GM19452 (cell line): Measurements from ENCODE around the gene GPC6.

Experiments used
- ATAC-seq: cut with Tn5 transposase; IDR thresholded peaks from one replicate; pipeline ENCODE4 v1.9.1; 2021; ENCODE audit not compliant: unreplicated experiment

GPC6 gene

DNA sequence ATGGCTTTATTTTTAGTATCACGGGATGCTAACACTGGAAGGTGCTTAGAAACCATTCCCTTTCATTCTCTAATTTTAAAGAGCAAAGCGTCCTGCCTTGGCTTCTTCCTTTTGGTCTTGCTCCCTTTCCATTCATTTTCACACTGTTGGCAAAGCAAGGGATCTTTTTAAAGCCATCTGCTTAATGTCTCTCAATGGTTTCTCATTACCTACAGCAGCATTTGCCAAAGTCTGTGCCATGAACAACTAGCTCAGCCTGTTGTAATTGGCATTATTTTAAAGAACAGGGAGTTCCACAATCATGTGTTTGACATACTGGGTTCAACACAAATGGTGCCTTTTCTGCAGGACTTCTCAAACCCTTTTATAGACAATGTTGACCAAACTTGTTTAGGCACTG lies 444.3 kb downstream of the GPC6 start:
- no peak for ATAC-seq

DNA sequence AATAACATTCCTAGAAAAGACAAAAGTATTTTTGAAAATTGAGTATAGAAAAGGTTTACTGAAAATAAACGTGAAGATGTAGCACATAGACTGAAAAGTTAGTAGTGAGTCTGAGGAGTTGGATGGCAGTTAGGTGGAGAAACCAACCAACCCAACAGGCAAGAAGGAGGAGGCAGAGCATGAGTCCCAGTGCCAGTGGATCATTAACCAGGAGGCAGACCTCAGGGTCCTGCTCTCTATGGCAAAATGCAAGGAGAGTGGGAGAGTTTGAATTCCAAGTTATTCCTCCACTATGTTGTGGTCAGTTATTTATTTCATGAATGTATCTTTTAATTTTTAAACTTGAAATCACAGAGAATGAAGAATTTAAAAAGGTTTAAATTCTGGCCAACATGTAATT lies 446.4 kb downstream of the GPC6 start:
- ATAC-seq = no peak

DNA sequence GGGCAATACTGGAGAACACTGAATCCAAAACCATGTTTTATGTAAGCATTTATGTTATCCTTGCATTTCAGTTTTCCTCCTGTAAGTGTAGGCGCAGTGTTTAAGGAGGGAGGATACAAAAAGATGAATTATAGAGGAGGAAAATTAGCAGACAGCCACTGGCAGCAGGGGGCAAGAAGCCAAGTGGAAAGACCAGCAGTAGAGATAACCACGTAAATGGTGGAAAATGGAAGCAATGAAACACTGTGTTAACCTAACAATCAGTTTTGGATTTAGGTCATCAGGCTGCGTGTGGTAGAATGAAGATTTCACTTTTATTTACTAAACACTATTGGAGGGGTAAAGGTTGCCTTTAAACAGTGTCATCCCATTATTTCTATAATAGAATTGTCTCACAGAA lies 447.3 kb downstream of the GPC6 start:
- no peak for ATAC-seq

DNA sequence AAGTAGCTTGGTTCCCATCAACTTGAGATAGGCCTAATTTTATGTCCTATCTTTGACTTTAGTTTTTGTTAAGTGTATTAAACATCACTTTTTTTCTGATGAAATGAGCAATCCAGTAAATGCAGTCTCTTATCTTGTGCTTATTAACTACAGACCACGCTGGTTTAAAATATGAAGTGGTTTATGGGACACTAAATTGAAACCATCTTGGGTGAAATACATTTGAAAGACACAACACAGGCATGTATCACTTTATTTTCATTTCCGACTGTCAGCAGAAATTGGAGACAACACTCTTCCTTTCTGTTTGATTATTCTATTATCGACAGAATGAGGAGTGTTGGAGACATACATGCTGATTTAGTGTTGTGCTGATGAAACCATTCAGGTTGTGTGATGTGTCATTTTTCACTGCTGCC lies 447.7 kb downstream of the GPC6 start:
- ATAC-seq = no peak

DNA sequence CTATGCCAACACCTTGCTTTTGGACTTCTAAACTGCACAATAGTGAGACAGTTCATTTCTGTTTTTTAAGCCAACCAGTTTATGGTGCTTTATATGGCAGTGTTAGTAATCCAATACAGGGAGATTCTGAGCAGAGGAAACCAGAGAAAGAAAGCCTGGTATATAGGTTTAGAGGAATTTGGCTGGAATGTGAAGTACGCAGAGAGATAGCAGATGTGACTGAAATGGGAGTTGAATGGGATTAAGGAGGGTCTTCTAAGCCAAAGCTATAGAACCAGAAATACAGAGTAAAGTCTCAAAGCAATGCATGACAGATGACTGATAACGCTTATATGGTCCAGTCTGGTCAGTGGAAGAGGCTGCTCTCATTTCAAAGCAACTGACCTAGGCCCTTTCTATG lies 453.7 kb downstream of the GPC6 start:
- ATAC-seq = no peak

DNA sequence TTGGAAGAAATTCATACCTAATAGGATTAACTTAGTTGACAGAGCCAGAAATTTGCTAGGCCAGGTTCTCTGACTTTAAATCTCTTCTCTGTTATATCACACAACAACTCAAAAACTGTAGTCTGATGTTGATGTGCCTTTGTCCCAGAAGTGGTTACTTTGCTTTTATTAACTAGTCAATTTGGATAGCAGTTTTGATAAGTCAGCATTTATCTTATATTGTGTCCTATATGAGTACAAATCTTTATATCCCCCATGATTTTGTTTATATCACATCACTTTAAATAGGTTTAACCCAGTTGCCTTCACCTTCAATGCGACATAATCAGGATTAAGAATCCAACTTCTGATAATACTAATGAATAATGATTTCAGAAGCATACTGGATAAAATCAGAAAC lies 459.3 kb downstream of the GPC6 start:
- no peak for ATAC-seq

DNA sequence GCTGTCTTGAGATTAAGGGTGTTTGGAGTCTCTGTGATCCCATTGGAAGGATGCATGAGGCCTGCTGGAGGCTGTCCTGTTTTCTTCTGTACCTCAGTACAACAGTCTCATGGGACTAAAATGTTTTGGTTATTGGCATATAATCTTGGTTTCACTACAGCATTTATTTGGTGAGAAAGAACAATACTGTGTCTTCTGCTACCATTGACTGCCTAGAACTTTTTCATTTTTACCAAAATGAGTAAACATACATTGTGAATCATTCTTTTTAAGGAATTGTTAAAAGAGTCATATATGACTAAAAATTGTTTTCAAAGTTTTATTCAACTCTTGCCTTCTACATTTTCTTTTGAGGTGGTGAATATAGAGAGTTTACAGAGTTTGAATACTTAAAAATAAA lies 459.8 kb downstream of the GPC6 start:
- ATAC-seq = no peak

DNA sequence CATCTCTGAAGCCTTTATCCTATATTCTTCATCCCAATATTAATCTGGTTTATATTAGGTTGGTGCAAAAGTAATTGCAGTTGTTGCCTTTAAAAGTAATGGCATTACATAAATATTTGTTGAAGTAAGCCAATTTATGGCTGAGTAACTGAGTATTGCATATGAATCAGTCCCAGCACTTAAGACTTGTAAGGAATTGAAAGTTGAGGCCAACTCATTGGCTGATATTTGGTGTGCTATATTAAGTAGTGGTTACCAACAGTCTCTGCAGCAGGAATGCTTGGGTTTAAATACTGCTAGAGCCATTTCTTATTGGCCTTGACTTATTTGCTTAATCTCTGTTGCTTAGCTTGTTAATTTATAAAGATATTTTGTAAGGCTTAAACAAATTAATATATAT lies 460.7 kb downstream of the GPC6 start:
- ATAC-seq = no peak

DNA sequence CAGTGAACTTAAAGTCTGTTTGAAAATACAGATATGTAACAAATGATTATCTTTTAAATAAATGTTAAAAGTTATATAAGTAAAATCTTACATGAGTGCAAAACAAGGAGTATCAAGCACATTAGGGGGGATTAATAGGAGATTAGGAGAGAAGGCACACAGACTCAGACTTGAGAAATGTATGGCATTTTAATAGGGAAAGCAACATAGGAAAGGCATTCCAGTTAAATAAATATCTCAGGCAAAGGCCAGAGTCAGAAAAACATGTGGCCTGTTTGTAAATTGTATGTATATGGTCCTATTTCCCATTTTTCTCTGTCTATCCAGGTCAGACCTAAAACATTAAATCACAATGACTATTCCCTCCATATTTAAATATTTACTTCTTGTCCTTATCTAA lies 462.7 kb downstream of the GPC6 start:
- ATAC-seq = no peak

DNA sequence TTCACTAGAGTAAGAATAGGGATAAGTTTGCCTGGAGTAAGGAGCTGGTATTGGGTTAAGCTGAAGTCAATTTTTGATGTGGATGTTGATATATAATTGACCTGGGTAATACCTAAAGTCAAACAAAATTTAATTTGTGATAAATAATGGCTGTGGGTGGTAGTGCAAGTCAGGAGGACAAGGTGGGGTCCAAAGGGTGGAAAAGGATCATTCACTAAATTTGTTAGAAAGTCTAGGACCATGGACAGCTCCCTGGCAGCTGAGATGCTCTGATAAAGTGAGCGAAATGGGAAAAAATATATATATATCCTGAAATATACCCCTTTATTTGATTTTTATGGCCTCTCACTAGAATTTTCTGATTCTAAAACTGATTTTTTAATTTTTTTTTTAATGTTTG lies 463.5 kb downstream of the GPC6 start:
- ATAC-seq = no peak

DNA sequence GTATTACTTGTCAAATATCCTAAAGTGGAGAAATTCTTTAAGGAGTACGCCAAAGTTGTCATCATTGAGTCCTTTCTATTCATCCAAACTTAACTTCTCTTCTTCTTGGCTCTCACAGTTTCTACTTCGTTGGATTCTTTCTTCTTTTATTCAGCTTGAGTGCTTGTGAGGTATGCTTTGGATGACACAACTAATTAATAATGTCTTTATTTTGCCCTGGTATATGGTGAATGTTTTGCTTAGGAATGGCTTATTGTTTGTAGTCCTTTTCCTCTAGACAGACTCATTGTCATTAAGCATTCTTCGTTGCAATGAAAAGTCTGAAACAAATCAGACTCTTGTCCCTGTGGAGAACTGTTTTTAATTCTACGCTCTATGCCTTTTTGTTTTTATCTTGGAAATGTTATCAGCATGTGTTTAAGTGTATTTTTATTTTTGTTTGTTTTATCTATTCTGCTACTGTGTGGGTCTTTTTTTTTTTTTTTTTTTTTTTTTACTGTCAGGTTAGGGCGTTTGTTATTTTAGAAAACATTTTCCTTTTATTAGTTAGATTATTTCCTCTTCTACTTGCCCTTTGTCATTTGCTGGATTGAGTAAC lies 471.5 kb downstream of the GPC6 start:
- no peak for ATAC-seq

DNA sequence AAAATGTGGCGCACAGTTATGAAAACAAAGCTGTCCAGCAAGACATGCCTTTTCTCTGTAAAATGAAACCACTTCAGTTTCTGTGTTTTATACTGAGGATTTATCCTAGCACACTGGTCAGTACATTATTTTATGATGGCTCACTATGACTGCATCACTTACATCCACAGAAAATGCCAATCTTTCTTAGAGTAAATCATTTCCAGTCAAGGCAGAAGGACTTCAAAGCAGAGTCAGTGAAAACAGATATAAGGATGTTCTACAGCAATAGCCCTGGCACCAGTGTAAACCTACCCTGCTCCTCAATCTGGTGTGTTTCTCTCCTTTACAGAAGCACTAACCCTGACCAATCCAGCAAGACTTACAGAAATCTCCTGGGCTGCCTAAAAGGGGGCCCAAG lies 473.5 kb downstream of the GPC6 start:
- ATAC-seq = no peak

DNA sequence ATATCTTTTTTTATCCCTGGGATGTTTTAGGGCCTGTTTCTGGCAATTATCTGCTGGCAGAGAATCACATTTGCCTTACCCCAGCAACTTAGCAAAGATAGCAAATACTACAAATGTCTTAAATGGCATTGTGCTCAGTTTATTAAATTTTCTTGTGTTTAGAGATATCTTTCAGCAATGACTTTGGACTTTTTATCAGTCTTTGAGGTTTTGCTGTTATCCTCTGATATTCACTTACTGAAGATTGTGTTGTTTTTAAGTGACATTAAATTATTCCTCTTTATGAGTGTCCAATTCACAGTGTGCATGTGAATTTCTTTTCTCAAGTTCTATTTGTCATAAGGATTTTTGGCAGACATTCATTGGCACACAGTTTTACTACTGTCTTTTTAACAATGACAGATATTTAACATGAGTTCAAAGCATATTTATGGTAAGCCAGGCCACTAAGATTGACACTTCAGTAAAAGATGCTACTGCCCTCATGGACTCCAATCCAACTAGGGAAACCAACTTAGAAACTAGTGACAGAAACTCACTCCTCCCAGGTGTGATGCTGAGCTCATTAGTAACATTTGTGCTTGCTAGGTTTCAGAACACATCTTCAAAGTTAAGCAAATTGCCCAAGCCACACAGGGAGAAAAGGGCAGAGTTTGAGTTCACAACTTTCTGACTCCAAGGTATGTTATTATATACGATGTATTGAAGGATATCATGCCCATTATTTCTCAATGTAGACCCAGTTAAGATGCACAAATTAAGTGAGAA lies 481.9 kb downstream of the GPC6 start:
- ATAC-seq = no peak

DNA sequence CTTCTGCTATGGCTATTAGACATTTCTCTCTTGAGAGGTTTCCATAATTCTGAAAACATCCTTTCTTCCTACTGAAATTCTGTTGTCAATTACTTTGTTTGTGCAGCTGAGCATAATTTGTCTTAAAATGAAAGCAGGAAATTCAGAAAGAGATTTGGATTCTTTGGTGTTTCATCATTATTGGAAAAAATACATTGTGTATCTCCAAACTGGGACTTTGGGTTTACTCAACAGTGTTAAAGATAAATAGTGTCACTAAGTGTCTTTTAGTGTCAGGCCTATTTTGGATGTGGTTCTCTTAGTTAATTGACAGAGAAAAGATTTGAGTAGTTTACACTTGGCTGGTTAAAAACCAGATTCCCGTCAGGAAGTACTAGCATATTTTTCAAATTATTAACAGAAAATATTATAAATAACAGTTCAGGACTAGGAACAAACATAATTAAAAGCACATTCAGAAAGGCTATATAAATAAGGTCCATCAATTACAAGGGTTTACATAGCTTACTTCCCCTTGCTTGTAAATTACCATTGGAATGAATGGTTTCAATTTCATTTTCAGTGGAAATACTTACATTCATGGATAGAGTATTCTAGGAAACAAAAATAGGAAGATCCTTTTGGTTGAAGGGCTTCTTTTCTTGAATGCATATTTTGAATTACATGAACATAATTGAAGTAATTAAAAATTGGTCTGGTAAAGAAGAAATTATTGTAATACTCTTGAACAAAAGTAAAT lies 483.1 kb downstream of the GPC6 start:
- ATAC-seq = no peak

DNA sequence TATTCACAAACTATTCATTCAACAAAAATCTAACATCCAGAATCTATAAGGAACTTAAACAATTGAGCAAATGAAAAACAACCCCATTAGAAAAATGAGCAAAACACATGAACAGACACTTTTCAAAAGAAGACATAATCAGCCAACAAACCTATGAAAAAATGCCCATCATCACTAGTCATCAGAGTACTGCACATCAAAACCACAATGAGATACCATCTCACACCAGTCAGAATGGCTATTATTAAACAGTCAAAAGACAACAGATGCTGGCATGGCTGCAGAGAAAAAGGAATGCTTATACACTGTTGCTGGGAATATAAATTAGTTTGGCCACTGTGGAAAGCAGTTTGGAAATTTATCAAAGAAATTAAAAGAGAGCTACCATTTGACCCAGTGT lies 487.6 kb downstream of the GPC6 start:
- no peak for ATAC-seq

DNA sequence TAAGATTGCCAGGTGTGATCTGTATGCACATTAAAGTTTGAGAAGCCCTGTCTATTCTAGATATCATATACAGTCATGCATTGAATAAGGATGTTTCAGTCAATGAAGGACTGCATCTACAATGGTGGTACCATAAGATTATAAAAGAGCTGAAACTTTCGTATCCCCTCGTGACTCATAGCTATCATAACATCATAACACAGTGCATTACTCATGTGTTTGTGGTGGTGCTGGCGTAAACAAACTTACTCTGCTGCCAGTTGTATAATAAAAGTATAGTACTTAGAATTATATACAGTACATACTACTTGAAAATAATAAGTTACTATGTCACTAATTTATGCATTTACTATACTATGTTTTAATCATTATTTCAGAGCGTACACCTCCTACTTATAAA lies 489.3 kb downstream of the GPC6 start:
- no peak for ATAC-seq

DNA sequence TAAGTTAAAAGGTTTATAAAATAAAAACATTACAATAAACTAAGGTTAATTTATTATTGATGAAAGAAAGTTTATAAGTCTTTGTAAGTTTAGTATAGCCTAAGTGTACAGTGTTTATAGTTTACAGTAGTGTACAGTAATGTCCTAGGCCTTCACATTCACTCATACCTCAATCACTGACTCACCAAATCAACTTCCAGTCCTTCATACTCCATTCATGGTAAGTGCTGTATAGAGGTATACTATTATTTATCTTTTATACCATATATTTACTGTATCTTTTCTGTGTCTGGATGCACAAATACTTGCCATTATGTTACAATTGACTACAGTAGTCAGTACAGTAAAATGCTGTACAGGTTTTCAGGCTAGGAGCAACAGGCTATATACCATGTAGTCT lies 490.0 kb downstream of the GPC6 start:
- ATAC-seq = no peak

DNA sequence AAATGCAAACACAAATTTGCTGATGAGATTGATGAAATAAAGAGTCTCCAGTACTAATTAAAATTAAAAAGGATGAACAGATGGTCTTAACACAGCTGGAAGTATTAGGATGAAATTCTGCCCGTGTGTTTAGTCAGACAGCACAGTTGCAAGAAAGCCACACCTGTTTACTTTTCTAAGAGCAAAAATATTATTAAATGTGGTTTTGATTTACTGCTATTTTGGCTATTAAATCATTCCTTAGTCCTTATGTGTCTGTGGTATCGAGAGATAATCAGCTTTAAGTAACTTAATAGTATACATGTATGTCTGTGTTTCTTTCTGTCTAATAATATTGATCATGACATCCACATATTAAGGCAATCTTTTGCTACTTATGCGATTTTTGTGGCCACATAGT lies 494.9 kb downstream of the GPC6 start:
- ATAC-seq = no peak

DNA sequence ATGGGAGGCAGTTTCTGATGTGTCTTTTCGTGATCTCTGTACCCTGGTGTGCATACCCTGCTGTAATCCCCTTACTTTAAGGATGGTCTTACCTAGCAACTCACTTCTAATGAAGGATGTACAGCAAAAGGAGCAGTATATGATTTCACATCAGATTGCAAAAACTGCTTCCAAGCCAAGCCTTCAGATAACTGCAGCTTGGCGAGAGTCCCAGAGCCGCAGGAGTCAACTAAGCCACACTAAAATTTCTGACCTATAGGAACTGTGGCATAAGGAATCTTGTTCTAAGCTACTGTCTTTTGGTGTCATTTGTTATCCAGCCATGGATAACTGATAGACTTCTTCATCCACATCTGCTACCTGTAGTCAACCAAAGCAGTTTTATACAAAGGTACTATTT lies 496.7 kb downstream of the GPC6 start:
- no peak for ATAC-seq

DNA sequence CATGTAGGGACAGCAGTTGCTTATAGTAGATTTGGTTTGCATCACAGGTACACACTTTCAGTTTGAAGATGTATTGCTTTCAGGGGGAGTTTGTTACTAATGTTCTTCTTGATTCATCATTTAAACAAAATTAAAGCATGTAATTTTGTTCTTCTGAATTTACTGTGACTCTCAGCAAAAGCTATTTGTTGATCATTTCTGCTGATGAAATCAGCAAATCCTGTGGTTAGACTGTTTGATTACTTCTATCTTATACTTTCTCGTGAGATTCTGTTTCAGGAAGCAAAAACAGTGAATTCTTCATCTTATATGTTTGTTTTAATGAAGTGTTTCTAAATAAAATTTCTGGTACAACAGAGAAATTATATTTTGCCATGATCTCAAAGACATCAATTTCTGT lies 497.6 kb downstream of the GPC6 start:
- ATAC-seq = no peak

DNA sequence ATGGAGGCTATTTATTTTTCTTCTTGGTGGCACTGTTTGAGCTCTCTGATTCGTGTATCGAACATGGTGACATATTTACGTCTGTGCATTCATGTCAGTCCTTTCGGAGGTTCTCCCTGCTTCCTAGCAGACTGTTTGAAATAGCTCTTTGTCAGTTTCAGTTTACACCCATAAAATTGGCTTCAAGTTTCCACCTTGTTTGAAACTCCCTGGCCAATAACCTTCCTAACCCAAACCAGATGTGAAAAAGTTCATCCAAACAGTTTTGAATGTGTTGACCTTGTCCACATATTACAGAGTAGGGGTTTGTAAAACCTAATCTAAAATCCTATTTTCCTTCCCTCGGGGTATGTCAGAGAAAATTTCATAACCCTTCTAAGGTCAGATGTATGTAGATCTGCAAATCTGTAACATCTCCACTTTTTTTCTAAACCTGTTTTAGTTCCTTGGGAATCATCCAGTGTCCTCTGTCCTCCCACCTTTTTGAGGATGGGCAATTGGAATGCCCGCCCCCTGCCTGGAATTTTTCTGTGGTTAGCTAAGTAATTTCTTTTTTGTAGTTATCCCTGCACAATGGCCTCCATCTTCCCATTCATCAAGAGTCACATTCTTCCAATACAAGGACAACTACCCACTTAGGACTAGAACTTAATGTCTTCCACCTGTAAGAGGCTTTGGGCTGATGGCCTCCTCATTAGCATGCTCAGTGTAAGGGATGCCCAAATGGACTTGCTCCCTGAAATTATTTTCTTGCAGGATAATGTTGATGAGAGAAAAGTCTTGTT lies 499.8 kb downstream of the GPC6 start:
- no peak for ATAC-seq
